HepG2 (cell line): ENCODE measurements around the gene FRMD3. TPM values are rescaled to one million over a fixed set of nuclear protein-coding genes. Genes with fewer than 3 reads are reported as not detected.
A peak's percentile ranks its signal among the peaks of the same experiment; 100 is the strongest.

Experiments
- ATAC-seq: fragments of 200-7000 bp; cut with Tn5 transposase; 3 replicates; pipeline ENCODE4 v1.9.1; 2020; ENCODE audit warnings: mild to moderate bottlenecking, moderate library complexity
- BruUV-seq: library from RNA; stranded (reverse); fragments of 400-500 nt; replicated peaks from 2 replicates; lab custom pipeline; 2021; lab: Mats Ljungman, UMichigan
- CTCF ChIA-PET: fragments of 300-600 bp; formaldehyde crosslinking; extraction: SDS; loops from one replicate; lab custom pipeline; 2021; ENCODE audit warnings: low total read pairs, inconsistent platforms, low intra/inter-chr PET ratio; lab: Yijun Ruan, JAX
- POLR2A ChIA-PET: fragments of 350-600 bp; sonication (Branson Sonifier 250); formaldehyde crosslinking; loops from one replicate; lab custom pipeline; 2020; ENCODE audit warnings: antibody characterized with exemption, inconsistent platforms; lab: Yijun Ruan, JAX
- DNase-seq: peaks from one replicate; pipeline ENCODE4 v3.0.0-alpha.2; 2015; ENCODE audit warnings: low spot score
- FAIRE-seq: peaks from 3 replicates; lab custom pipeline; 2011; peaks lifted over from hg19 to GRCh38; lab: Jason Lieb, UNC
- H2AFZ ChIP-seq: one replicate; pipeline ENCODE4 v1.6.1; 2011; ENCODE audit warnings: low read length, inconsistent platforms
- H3K27ac ChIP-seq: fragments of 300-600 bp; 3 replicates; pipeline ENCODE4 v1.8.0; 2011; ENCODE audit warnings: mixed run types, mild to moderate bottlenecking, mixed read lengths, low read length, inconsistent platforms; ENCODE audit not compliant: insufficient read depth; ENCODE audit errors: extremely low read length
- H3K27me3 ChIP-seq, 2 experiments: fragments of 200-600 bp in 1 of 2; 2 replicates in 1 of 2; 3 replicates in 1 of 2; pipeline versions ENCODE4 v1.6.0 to v1.8.0; 2011; ENCODE audit warnings: low read length in 2 of 2, mild to moderate bottlenecking in 2 of 2, moderate library complexity in 2 of 2, inconsistent platforms in 1 of 2; ENCODE audit not compliant: insufficient read depth in 2 of 2, control insufficient read depth in 1 of 2
- H3K36me3 ChIP-seq, 2 experiments: fragments of 200-600 bp in 1 of 2; replicated peaks in 1 of 2; 2 replicates in 1 of 2; 3 replicates in 1 of 2; pipeline versions ENCODE4 v1.5.1 to v1.8.0; 2011; ENCODE audit warnings: low read length in 2 of 2, inconsistent platforms in 1 of 2; ENCODE audit not compliant: insufficient read depth in 2 of 2, control insufficient read depth in 1 of 2
- H3K4me1 ChIP-seq: 2 replicates; pipeline ENCODE4 v1.5.1; 2012; ENCODE audit warnings: low read length, inconsistent platforms; ENCODE audit not compliant: insufficient read depth
- H3K4me2 ChIP-seq: 2 replicates; pipeline ENCODE4 v1.6.0; 2011; ENCODE audit warnings: low read depth, low read length, inconsistent platforms
- H3K4me3 ChIP-seq, 3 experiments: fragments of 200-600 bp in 1 of 3; sonication (generic), shearing (Covaris generic) in 1 of 3; replicated peaks in 1 of 3; 2 replicates each; pipeline ENCODE4 v1.5.1; 2011 to 2016; ENCODE audit warnings: low read length in 3 of 3, inconsistent platforms in 2 of 3, low read depth in 2 of 3, mild to moderate bottlenecking in 2 of 3, control low read depth in 1 of 3, mixed read lengths in 1 of 3; ENCODE audit not compliant: insufficient read depth in 1 of 3
- H3K79me2 ChIP-seq: one replicate; pipeline ENCODE4 v1.6.1; 2011; ENCODE audit warnings: low read length, inconsistent platforms; ENCODE audit not compliant: insufficient read depth
- H3K9ac ChIP-seq: 2 replicates; pipeline ENCODE4 v1.6.0; 2011; ENCODE audit warnings: mild to moderate bottlenecking, low read depth, low read length, inconsistent platforms; ENCODE audit not compliant: insufficient read depth
- H3K9me3 ChIP-seq: 2 replicates; pipeline ENCODE4 v1.5.1; 2012; ENCODE audit warnings: mild to moderate bottlenecking, low read length
- H4K20me1 ChIP-seq: 2 replicates; pipeline ENCODE4 v1.6.0; 2011; ENCODE audit warnings: inconsistent platforms, mild to moderate bottlenecking, low read length, moderate library complexity; ENCODE audit not compliant: insufficient read depth
- HNF4A ChIP-seq: sonication (generic); formaldehyde crosslinking; IDR thresholded peaks from 2 replicates; pipeline ENCODE4 v1.4.0; 2020; ENCODE audit warnings: missing genetic modification reagents
- HNF4G ChIP-seq, 2 experiments: sonication (generic) in 1 of 2; formaldehyde crosslinking in 1 of 2; IDR thresholded peaks; 2 replicates each; pipeline versions ENCODE4 v1.4.0 to v1.6.1; 2011 to 2020; ENCODE audit warnings: borderline replicate concordance in 2 of 2, low read depth in 2 of 2, mild to moderate bottlenecking in 2 of 2, low read length in 1 of 2, missing genetic modification reagents in 1 of 2, moderate library complexity in 1 of 2
- KLF15 ChIP-seq: sonication (generic); formaldehyde crosslinking; IDR thresholded peaks from 2 replicates; pipeline ENCODE4 v1.8.1; 2023; ENCODE audit warnings: borderline replicate concordance, mild to moderate bottlenecking, inconsistent platforms, missing genetic modification reagents, mixed read lengths
- MAZ ChIP-seq, 2 experiments: sonication (generic) in 1 of 2; formaldehyde crosslinking in 1 of 2; IDR thresholded peaks; 2 replicates each; pipeline versions ENCODE4 v1.5.0 to v1.6.1; 2012 to 2020; ENCODE audit warnings: low read depth in 2 of 2, mild to moderate bottlenecking in 2 of 2, borderline replicate concordance in 1 of 2, improper control_type of control experiment in 1 of 2, low read length in 1 of 2, missing genetic modification reagents in 1 of 2, moderate library complexity in 1 of 2
- MED1 ChIP-seq: sonication (generic); formaldehyde crosslinking; IDR thresholded peaks from 2 replicates; pipeline ENCODE4 v1.4.0; 2020; ENCODE audit warnings: missing genetic modification reagents
- NCOR1 ChIP-seq: fragments of 200-600 bp; sonication (generic); IDR thresholded peaks from 2 replicates; pipeline ENCODE4 v1.7.0; 2017; ENCODE audit warnings: antibody characterized with exemption, low read length, borderline replicate concordance
- SALL1 ChIP-seq: sonication (generic); formaldehyde crosslinking; IDR thresholded peaks from 2 replicates; pipeline ENCODE4 v1.8.0; 2022; ENCODE audit warnings: mild to moderate bottlenecking, missing genetic modification reagents
- TEAD3 ChIP-seq: optimal IDR thresholded peaks from 2 replicates; pipeline ENCODE3; 2016; ENCODE audit warnings: borderline replicate concordance
- TMF1 ChIP-seq: sonication (generic); formaldehyde crosslinking; IDR thresholded peaks from 2 replicates; pipeline ENCODE4 v1.8.1; 2022; ENCODE audit warnings: low read depth, missing genetic modification reagents
- ZNF143 ChIP-seq: sonication (generic); formaldehyde crosslinking; IDR thresholded peaks from 2 replicates; pipeline ENCODE4 v1.4.0; 2020; ENCODE audit warnings: missing genetic modification reagents
- ZNF207 ChIP-seq: fragments of 450-650 bp; IDR thresholded peaks from 2 replicates; pipeline ENCODE4 v1.6.1; 2016; ENCODE audit warnings: antibody characterized with exemption, borderline replicate concordance
- ZNF501 ChIP-seq: sonication (generic); formaldehyde crosslinking; IDR thresholded peaks from 2 replicates; pipeline ENCODE4 v1.5.1; 2020; ENCODE audit warnings: mild to moderate bottlenecking, moderate library complexity, missing genetic modification reagents
- WGBS: methylation state at CpG from one replicate; pipeline ENCODE4 v1.1.6; 2017; ENCODE audit warnings: low lambda C conversion rate; 5-methylcytosine and 5-hydroxymethylcytosine counted together
- in situ Hi-C: cut with HindIII; loops from 2 replicates; pipeline ENCODE4 v1.10.0; 2017; ENCODE audit warnings: low pct_unique_long_range_greater_than_20kb; ENCODE audit not compliant: extremely low pct_ligation_motif_present
- intact Hi-C: fragments of 100-400 bp; cut with micrococcal nuclease; formaldehyde crosslinking; loops from one replicate; pipeline ENCODE4 v1.10.0; 2022; ENCODE audit not compliant: unreplicated experiment
- polyA plus RNA-seq, 8 experiments: library from polyadenylated mRNA; depleted of rRNA in 3 of 8; stranded (reverse) in 7 of 8; unstranded in 1 of 8; fragments of >200 nt; fragmentation: Illumina TruSeq in 4 of 8; extraction: Trizol in 4 of 8; gene quantifications; 2 replicates each; pipeline versions ENCODE4 v1.2.1 to v1.2.3, GENCODE V29; 2011 to 2016; ENCODE audit warnings: low read depth in 4 of 8, missing spikeins in 1 of 8, mixed read lengths in 1 of 8; ENCODE audit not compliant: insufficient read depth in 1 of 8
- total RNA-seq, 5 experiments: library from RNA; depleted of rRNA; stranded (reverse); fragments of >200 nt; fragmentation: Illumina TruSeq; extraction: Trizol; gene quantifications; 2 replicates each; pipeline ENCODE4 v1.2.3, GENCODE V29; 2016; ENCODE audit warnings: low read depth in 1 of 5
- TF ChIP-seq, protein P1 (sequence below): sonication (generic); formaldehyde crosslinking; conservative IDR thresholded peaks from 2 replicates; pipeline ENCODE4 v1.8.0; 2022; ENCODE audit warnings: mild to moderate bottlenecking, moderate library complexity, missing genetic modification reagents

FRMD3 gene
- total and polyA plus RNA-seq, 2 of the 13 experiments (the other 11 are each of a cell fraction or from before 2014, with no cell fraction given) = 3.2 to 7.7 TPM

DNA sequence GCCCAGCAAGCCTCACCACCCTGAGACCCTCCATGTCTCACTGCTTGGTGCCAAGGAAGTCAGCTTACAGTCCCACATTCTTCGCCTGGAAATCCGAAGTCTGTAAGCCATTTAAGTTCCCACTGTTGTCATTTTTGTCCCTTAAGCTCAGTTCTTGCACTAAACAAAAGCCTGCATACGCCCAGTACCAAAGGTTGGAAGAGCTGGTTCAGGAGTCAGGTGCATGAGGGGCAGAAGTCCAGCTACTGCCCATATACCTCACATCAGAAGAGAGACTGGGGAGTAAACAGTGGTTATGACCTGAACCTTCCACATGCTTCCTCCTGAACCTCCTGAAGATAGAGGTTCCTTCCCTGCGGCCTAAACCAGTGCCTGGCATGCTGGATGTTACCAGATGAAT lies 146.0 kb downstream of the FRMD3 start:
- Histone ChIP-seq H3K27ac (peak overlapping the region; percentile 28), H3K4me1 (peaks cover 56% of the 10 kb centered on the region), H3K27me3 (no peaks in the 10 kb centered on the region), H4K20me1 (no peaks in the 10 kb centered on the region), H3K9me3 (no peaks in the 10 kb centered on the region), H2AFZ (no peak overlapping the region), H3K4me3 (no peak overlapping the region), H3K9ac (no peak overlapping the region), H3K79me2 (no peaks in the 10 kb centered on the region), H3K36me3 (no peaks in the 10 kb centered on the region), H3K4me2 (no peak overlapping the region)
- TF ChIP-seq ZNF143 (CRISPR knock-in tag) = no peak
- TF ChIP-seq HNF4G (IDR thresholded peaks at IDR 0.05; ENCODE audit: borderline replicate concordance, low read depth, low read length) = peak; percentile 36; the same call in 1 of the 2 replicates
- no peak for TF ChIP-seq HNF4G (CRISPR knock-in tag; IDR thresholded peaks at IDR 0.05; ENCODE audit: borderline replicate concordance, low read depth)
- TF ChIP-seq NCOR1 = peak; percentile 58; the same call in 1 of the 2 replicates
- TF ChIP-seq TEAD3 = peak; percentile 21
- TF ChIP-seq SALL1 (CRISPR knock-in tag) = 0 out of 2 replicates have a peak, but pooled peaks have one; percentile 8
- peak; percentile 76 for TF ChIP-seq HNF4A (CRISPR knock-in tag)
- TF ChIP-seq KLF15 (CRISPR knock-in tag) = no peak
- no peak for TF ChIP-seq TMF1 (CRISPR knock-in tag)
- no peak for TF ChIP-seq ZNF207
- TF ChIP-seq ZNF501 (CRISPR knock-in tag) = 0 out of 2 replicates have a peak, but pooled peaks have one; percentile 24
- 0 out of 2 replicates have a peak, but pooled peaks have one; percentile 19 for TF ChIP-seq MED1 (CRISPR knock-in tag)
- TF ChIP-seq MAZ (IDR thresholded peaks at IDR 0.05; ENCODE audit: borderline replicate concordance, low read depth, low read length) = no peak
- TF ChIP-seq MAZ (CRISPR knock-in tag; IDR thresholded peaks at IDR 0.05; ENCODE audit: low read depth) = no peak
- TF ChIP-seq, protein P1, sequence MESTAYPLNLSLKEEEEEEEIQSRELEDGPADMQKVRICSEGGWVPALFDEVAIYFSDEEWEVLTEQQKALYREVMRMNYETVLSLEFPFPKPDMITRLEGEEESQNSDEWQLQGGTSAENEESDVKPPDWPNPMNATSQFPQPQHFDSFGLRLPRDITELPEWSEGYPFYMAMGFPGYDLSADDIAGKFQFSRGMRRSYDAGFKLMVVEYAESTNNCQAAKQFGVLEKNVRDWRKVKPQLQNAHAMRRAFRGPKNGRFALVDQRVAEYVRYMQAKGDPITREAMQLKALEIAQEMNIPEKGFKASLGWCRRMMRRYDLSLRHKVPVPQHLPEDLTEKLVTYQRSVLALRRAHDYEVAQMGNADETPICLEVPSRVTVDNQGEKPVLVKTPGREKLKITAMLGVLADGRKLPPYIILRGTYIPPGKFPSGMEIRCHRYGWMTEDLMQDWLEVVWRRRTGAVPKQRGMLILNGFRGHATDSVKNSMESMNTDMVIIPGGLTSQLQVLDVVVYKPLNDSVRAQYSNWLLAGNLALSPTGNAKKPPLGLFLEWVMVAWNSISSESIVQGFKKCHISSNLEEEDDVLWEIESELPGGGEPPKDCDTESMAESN = no peak
- no TSS peak for BruUV-seq
- WGBS = 88% methylated on average over 4 of the region's 4 CpGs
- DNase-seq = no peak
- ChIA-PET CTCF (no interaction called here), POLR2A (interaction anchor here (1.2 kb wide), 1 partner anchor 32 kb away, joined by 3 read pairs; no protein-coding TSS in a partner anchor)
- in situ Hi-C loops (no loop called here), intact Hi-C loops (no loop called here)
- peak; percentile 24; the same call in 1 of the 3 replicates for ATAC-seq
- no peak for FAIRE-seq
